ENCODE results near the gene PPP1R1C. TPM values are rescaled to one million over a fixed set of nuclear protein-coding genes. Genes with fewer than 3 reads are reported as not detected.

PPP1R1C gene
- total RNA-seq, 2 experiments from 2014 or later: not detected

DNA sequence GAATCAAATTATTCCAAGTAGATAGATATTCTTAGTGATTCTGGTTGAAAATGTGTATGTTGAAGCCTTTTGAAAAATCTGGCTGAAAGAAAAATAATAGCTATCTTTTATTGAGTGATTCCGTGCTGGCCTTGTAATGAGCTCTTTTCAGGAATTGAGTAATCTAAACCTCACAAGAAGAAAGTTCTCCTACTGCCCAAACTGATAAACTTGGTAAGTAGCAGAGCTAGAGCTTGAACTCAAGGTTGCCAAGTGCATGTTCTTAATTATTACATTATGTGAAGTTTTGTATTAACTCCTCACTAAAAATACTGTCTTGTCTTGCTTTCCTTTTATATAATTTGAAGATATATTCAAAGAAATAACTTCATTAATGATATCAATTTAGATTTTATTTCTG is 1.6 kb upstream of the PPP1R1C start:
- H3K9me3 Mint-ChIP-seq: no peaks in the 10 kb centered on the region
- CTCF ChIA-PET: no interaction called here

DNA sequence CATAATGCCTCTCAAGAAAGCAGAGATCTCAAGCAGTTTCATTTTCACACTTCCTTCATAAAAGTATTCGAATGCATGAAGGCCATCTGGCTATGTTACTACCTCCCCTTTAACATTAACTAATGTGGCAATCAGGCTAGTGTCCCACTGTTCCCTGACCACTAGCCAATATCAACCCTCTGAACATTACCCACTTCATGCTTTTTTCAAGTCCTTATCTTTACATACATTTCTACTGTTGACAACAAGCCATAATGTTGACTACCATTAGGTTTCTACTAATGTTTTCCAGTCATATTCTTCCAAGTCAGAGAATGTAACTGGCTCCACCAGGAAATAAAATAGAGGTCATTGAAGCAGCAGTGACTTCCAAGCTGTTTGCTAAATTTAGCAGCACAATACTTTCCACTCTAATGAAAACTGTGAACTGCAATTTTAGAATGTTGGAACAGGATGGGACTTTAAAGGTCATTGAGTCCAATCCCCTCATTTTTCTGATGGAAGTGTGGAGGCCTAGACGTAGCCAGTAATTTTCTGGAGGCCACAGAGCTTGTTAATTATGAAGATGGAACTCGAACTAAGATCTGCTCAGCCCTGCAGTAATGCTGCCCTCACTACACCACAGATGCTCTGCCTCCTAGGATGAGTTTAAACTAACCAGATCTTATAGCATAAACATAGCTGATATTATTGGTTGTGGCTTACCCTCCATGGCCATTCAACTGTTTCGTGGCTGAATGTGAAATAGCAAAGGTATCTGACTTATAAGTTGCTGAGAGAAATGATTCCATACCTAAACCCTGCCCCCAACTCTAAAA is 630 bp upstream of the PPP1R1C start:
- DNase-seq: no peak
- Mint-ChIP-seq H3K27me3 (peaks cover 10% of the 10 kb centered on the region), H3K9me3 (no peaks in the 10 kb centered on the region), H3K36me3 (ENCODE audit: low read depth) (no peaks in the 10 kb centered on the region), H3K27ac (no peak overlapping the region), H3K4me1 (no peaks in the 10 kb centered on the region), H3K4me3 (no peak overlapping the region)
- ChIA-PET POLR2A (no interaction called here), CTCF (interaction anchor here (0.6 kb wide), 1 partner anchor 117 kb away, joined by 3 read pairs; no protein-coding TSS in a partner anchor)

More for the DNA sequence above, 1.6 kb upstream of the PPP1R1C start:
- Mint-ChIP-seq H3K27me3 (peaks cover 7% of the 10 kb centered on the region), H3K4me1 (no peaks in the 10 kb centered on the region), H3K36me3 (ENCODE audit: low read depth) (no peaks in the 10 kb centered on the region), H3K4me3 (no peak overlapping the region), H3K27ac (no peak overlapping the region)
- POLR2A ChIA-PET: no interaction called here
- DNase-seq: no peak

DNA sequence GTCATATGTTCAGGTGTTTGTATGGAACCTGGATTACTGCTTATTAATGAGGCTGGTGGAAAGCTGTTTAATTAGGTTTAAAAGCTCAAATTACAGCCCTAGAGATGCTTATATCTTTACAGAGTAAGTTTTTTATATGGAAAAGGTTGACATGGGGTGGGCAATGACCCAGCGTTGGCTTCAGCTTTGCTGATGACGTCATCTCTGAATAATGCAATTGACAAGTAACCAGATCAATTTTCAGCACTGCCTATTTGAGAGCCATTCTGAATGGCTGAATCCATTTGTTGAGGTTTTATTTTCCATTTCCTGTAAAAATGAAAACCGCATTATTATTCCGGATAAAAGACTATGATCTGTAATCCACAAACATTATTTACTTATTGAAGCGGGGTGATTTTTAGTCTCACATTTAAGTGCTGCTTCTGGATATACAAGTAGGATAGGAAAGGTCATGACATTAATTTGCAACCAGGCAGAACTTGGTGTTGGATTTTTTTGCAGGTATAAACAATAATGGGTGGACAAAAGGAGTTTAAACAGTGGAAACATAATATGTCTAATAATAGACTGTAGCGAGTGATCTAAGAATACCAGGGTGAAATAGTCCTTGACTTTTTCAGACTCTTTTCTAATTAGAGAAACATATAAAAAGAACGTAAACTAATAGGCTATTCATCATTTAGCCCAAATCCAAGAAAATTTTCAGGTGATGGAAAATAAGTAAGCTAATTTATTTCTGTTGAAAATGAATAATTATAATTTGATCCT is 2.7 kb downstream of the PPP1R1C start:
- Mint-ChIP-seq H3K27me3 (peaks cover 10% of the 10 kb centered on the region), H3K9me3 (no peaks in the 10 kb centered on the region), H3K36me3 (ENCODE audit: low read depth) (no peaks in the 10 kb centered on the region), H3K4me1 (no peaks in the 10 kb centered on the region), H3K4me3 (no peak overlapping the region), H3K27ac (no peak overlapping the region)
- DNase-seq: no peak
- ChIA-PET CTCF (no interaction called here), POLR2A (no interaction called here)

- H3K4me3 Mint-ChIP-seq: no peak overlapping the region
- H3K4me1 Mint-ChIP-seq: no peaks in the 10 kb centered on the region
- H3K27ac Mint-ChIP-seq: no peak overlapping the region
- CTCF ChIA-PET: no interaction called here
- POLR2A ChIA-PET: no interaction called here
- H3K36me3 Mint-ChIP-seq (ENCODE audit: low read depth): no peaks in the 10 kb centered on the region
- H3K27me3 Mint-ChIP-seq: peaks cover 10% of the 10 kb centered on the region
- H3K9me3 Mint-ChIP-seq: no peaks in the 10 kb centered on the region
- DNase-seq: no peak
Measured at GRCh38 chr2:181989099-181989498, 3.4 kb downstream of the PPP1R1C start.

DNA sequence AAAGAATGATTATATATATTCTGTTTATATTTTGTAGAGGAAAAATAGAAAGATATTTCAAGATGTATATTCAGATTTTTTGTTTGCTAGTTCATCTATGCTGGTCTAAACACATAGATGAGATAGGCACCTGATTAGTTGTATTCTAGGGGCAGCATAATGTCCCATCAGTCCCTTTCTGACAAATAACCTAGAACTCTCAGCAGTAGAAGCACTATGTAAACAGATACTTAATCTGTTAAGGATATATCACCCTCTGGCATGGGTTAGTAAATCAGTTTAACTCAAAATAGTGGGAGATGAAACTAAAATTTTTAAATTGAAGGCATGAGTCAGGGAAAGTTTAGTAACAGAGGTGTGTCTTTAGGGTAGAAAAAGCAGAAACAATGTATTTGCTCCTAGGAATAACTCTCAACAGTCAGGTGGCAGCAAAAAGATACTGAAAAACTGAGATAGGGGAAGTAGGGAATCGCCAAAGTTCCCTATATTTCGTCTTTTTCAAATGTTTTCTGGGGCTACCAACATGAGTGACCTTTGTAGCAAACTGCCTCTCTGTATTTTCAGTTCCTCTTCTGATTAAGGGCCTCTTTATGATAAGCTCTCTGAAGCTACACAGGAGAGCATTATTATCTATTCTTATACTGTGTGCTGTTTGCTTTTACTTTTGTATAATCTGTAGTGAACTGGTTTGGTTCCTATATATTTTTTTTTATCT is 5.7 kb downstream of the PPP1R1C start:
- no peaks in the 10 kb centered on the region for H3K4me1 Mint-ChIP-seq
- POLR2A ChIA-PET: no interaction called here
- H3K27me3 Mint-ChIP-seq: peaks cover 7% of the 10 kb centered on the region
- H3K9me3 Mint-ChIP-seq: no peaks in the 10 kb centered on the region
- CTCF ChIA-PET: no interaction called here
- no peak overlapping the region for H3K4me3 Mint-ChIP-seq
- H3K36me3 Mint-ChIP-seq (ENCODE audit: low read depth): no peaks in the 10 kb centered on the region
- no peak overlapping the region for H3K27ac Mint-ChIP-seq
- no peak for DNase-seq

GRCh38 chr2:181992776-181993175 is 7.1 kb downstream of the PPP1R1C start:
- H3K4me1 Mint-ChIP-seq: no peaks in the 10 kb centered on the region
- ChIA-PET CTCF (interaction anchor here (1.4 kb wide), 1 partner anchor 39 kb away, joined by 4 read pairs; no protein-coding TSS in a partner anchor), POLR2A (no interaction called here)
- no peaks in the 10 kb centered on the region for H3K36me3 Mint-ChIP-seq (ENCODE audit: low read depth)
- H3K4me3 Mint-ChIP-seq: no peak overlapping the region
- no peak overlapping the region for H3K27ac Mint-ChIP-seq
- H3K9me3 Mint-ChIP-seq: no peaks in the 10 kb centered on the region
- peaks cover 7% of the 10 kb centered on the region for H3K27me3 Mint-ChIP-seq
- DNase-seq: no peak

- Mint-ChIP-seq H3K9me3 (no peaks in the 10 kb centered on the region), H3K27me3 (peaks cover 5% of the 10 kb centered on the region), H3K27ac (no peak overlapping the region), H3K36me3 (ENCODE audit: low read depth) (no peaks in the 10 kb centered on the region), H3K4me3 (no peak overlapping the region), H3K4me1 (no peaks in the 10 kb centered on the region)
- POLR2A ChIA-PET: no interaction called here
- DNase-seq: no peak
- CTCF ChIA-PET: no interaction called here
Measured at GRCh38 chr2:181995289-181995688, 9.6 kb downstream of the PPP1R1C start.

DNA sequence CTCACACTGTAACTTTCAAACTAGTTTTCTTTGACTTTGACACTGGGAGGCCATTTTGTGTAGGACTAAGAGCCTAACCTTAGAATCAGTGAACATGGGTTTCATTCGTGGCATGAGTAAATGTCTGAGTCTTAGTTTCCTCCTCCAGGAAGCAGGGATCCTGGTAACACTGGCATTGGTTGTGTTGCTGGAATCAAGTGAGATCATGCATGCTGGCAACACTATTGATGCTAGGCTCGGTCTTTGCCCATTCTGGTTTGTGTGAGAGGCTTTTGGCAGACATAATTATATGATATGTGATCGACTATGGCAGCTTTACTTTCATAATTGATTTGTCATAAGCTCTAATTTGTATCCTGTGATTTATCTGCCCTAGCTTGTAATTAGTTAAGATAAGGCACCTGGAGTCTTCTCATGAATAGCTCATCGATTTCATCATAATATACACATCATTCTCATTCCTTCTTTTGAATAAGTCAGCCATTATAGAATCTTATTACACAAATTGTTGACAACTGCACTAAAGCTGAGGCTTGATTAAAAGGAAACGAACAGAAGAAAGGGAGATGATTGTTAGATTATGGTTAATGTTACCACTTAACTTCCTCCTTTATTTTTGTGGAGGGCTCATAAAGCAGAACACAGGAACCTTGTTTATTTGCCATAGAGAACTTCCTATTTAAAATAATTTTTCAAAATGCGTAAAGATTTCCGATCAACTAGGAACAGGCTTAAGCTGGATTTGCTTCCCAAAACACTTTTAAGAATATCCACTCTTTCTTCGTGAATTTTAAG is 12.6 kb downstream of the PPP1R1C start:
- CTCF ChIA-PET: interaction anchor here (0.7 kb wide), 1 partner anchor 44 kb away, joined by 3 read pairs; no protein-coding TSS in a partner anchor
- peaks cover 6% of the 10 kb centered on the region for H3K27me3 Mint-ChIP-seq

GRCh38 chr2:181998891-181999654 is 13.4 kb downstream of the PPP1R1C start:
- Mint-ChIP-seq H3K4me3 (no peak overlapping the region), H3K27ac (no peak overlapping the region), H3K36me3 (ENCODE audit: low read depth) (no peaks in the 10 kb centered on the region), H3K9me3 (no peaks in the 10 kb centered on the region), H3K4me1 (no peaks in the 10 kb centered on the region), H3K27me3 (peaks cover 6% of the 10 kb centered on the region)
- DNase-seq: no peak
- ChIA-PET POLR2A (no interaction called here), CTCF (interaction anchor here (0.7 kb wide), 1 partner anchor 45 kb away, joined by 3 read pairs; no protein-coding TSS in a partner anchor)

More for the DNA sequence above, 12.6 kb downstream of the PPP1R1C start:
- Mint-ChIP-seq H3K4me1 (no peaks in the 10 kb centered on the region), H3K9me3 (no peaks in the 10 kb centered on the region), H3K36me3 (ENCODE audit: low read depth) (no peaks in the 10 kb centered on the region), H3K4me3 (no peak overlapping the region), H3K27ac (no peak overlapping the region)
- POLR2A ChIA-PET: no interaction called here
- DNase-seq: no peak

- H3K27me3 Mint-ChIP-seq: peaks cover 5% of the 10 kb centered on the region
- H3K4me3 Mint-ChIP-seq: no peak overlapping the region
- POLR2A ChIA-PET: no interaction called here
- no peaks in the 10 kb centered on the region for H3K9me3 Mint-ChIP-seq
- H3K27ac Mint-ChIP-seq: no peak overlapping the region
- H3K36me3 Mint-ChIP-seq (ENCODE audit: low read depth): no peaks in the 10 kb centered on the region
- H3K4me1 Mint-ChIP-seq: no peaks in the 10 kb centered on the region
- CTCF ChIA-PET: no interaction called here
- DNase-seq: no peak
Measured at GRCh38 chr2:181999911-182000310, 14.3 kb downstream of the PPP1R1C start.

DNA sequence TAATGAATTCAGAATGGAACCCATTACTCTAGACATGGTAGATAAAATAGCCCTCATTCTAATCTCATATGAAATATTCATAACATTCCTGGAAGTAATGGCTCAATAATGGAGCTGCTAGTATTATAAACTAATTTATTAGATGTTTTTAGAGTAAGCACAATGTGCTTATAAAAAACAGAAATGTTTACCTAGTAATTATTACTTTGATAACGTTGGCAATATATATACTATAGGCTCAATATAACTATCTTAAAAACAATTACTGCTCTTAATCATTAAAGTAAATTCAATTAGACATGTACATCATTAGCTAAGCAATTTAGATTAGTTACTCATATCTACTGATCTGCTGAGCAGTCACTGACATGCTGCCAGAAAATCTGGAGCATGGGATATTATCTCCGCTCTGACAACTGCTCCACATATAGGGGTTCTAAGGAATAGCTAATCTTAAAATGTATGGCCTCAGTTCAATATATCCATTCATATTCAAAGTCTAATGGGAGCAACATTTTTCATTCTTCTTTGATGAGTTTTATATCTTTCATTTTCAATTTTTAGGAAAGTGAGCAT is 19.4 kb downstream of the PPP1R1C start:
- Mint-ChIP-seq H3K27me3 (peaks cover 3% of the 10 kb centered on the region), H3K9me3 (no peaks in the 10 kb centered on the region), H3K36me3 (ENCODE audit: low read depth) (no peaks in the 10 kb centered on the region)

More for the DNA sequence above, 19.4 kb downstream of the PPP1R1C start:
- Mint-ChIP-seq H3K27ac (no peak overlapping the region), H3K4me3 (no peak overlapping the region), H3K4me1 (no peaks in the 10 kb centered on the region)
- CTCF ChIA-PET: no interaction called here
- POLR2A ChIA-PET: no interaction called here
- no peak for DNase-seq
